Measurements from ENCODE around the gene LRRC28.

Gene LRRC28

DNA sequence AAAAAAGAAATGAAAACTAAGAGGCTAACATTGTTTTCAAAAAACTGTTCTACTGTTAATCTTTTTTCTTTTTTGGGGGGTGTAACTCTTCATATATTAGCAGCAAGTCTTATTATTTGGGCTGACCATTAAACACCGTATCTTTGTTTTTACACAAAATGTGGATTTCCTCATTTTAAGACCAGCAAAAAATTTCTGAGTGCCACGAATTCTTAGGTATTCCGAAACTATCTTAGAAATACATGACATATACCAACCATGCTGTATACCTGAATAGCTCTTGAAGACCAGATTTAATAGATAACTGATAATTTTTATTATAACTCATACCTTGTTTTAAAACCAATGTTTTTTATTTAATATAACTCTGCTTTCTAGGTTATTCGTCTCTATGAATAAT, 1.3 kb upstream of the LRRC28 start:
- DNase-seq, result no peak

DNA sequence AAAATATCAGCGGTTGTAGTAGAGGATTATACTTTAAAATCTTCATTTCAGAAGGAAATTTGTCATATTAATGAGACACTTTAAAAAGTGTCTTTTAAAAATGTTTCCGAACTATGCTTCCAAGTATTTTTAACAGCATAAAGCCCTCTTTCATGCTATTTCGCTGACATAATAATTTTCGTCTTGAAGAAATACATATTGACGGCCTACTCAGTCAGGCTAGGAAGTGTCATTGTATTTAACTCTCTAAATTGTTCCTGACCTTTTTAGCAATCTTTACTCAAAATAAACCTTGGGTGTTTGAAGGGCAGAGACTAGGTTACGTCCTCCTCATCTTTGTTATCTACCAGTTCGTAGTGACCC, 806 bp upstream of the LRRC28 start:
- DNase-seq, result no peak

DNA sequence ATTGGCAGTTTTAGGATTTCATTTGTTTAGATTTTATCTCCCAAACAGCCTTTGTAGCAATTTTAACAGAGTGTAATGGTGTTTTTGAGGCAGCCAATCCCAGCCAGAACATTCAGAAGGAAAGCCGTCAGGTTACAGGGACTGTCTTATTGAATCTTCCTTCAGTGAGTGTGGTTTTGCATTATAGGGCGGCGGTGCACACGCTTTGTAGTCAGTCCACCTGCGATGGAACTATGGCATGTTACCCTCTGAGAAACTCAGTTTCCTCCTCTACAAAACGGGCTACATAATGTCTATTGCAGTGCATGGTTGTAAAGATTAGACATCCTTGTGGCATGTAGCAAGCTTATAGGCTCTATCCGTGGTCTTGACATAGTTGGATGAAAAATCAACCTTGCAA, 1.0 kb downstream of the LRRC28 start:
- DNase-seq, result no peak

DNA sequence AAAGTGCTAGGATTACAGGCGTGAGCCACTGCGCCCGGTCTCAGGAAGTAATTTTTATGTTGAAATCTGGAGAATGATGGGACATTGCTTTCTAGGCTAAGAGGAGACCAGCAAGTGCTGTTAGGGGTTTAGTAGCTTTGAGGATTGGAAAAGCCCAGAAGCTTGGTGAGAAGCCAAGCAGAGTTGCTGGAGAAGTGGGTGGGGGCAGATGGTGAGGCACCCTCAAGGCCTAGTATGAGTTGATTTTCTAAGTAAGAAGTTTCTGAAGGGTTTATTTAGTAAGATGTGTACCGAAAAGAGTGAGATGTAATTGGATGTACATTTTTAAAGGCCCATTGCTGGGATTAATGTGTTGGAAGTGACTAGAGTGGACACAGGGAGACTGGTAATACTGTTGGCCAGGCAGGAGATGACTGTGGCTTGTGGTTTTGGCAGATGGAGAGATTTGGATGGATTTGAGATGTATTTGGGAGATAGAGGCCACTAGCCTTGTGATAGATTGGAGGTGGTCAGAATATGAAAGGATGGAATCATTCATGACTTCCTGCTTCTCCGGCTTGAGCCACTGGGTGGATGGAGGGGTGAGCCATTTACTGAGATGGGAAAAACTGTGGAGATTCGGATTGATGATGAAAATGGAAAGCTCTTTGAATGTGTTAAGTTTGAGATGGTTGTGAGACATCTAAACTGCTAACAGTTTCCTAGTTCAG, 2.3 kb downstream of the LRRC28 start:
- no peak for DNase-seq

DNA sequence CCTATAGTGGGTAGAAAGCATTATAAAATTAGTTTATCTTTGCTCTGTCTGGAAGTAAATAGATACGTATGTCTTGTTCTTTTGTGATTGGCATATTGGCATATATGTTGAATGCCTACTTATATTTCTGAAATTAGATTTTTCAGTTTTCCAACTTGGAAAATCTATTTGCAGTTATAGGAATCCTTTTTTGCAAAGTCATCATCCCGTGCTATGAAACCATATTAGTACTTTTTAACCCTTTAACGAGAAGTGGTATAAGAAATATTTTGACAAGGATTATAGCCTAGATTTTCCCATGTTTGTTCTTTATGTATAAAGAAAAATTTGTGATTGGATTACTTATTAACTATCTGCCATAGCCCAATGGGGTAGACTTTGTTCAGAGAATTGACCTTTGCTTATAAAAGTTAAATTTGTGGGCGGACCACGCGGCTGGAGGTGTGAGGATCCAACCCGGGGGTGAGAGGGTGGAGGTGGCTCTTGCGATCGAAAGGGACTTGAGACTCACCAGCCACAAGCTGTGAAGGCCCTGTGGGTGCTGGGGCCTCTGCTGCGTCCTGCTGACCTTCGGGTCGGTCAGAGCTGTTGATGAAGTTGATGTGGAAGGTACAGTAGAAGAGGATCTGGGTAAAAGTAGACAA, 5.9 kb downstream of the LRRC28 start:
- DNase-seq, result no peak

DNA sequence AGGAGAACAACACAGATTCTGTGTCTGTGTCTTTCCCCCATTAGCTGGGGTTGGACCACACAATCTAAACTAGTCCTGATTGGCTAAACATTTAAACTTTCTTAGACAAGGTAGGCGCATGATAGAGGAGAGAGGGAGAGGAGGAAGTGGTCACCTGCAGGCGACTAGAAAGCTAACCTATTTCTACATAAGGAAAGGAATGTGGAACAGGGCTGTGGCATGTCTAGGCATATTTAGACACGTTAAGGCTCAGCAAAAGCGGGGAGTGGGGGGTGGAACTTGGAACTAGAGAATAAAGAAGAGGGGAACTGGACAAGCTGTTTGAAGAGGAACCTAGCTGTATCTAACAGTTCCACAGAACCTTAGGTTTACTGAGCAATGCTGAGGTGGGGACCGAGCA, 12.8 kb downstream of the LRRC28 start:
- no peak for DNase-seq

DNA sequence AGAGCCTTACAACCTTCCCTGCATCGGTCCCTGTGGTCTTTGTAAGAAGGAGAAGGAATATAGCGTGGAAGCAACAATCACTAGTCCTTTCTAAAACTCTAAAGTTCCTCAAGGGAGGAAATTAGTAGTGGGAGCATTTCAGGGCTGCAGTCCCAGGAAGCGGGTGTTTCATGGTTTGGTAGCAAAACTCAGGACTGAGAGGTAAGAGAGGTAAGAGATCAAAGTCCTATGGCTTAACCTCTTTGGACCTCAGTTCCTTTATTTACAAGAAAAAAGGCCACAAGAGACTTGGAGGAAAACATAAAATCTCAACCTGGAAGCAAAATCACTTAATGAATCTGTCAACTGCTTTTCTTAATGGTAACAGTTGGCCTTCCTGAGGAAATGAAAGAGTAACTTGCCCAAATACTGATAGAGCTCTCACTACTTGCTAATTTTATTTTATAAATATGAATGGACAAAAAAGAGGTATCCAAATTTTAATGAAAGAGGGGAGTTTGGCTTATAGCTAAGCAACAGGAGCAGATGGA, 14.3 kb downstream of the LRRC28 start:
- no peak for DNase-seq

DNA sequence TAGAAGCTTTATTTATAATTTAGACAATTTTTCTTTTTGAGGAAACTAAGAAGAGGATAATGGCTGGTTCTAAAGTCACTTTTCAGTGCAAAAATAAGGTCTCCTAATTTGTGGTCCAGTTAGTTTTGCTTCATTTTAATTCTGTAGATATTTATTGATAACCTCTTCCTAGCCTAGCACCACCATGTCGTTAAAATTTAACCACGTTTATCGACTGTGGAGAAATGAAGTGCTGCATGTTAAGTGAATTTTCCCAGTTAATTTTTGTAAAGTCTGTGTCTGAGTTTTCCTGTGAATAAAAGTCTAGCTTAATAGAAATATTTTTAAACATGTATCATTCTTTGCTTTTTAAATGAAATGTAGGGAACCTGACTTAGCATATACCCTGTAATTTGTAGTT, 16.7 kb downstream of the LRRC28 start:
- DNase-seq, result no peak

DNA sequence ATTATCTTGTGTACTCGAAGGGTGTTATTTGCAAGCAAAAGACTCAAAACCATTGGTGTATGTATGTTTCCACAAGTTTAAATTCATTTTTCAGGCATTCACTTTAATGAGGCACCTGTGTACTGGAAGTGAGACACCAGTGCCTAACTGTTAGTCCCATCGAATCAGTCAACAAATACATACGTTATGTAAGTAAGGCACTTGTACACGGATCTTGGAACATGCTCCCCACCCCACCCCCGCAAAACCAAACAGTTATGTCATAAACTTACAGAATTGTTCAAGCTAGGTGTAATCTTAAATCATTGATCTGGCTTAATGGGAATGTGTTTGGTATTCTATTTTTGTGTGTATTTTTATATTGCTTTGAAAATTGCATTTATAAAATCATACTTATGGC, 17.1 kb downstream of the LRRC28 start:
- no peak for DNase-seq

DNA sequence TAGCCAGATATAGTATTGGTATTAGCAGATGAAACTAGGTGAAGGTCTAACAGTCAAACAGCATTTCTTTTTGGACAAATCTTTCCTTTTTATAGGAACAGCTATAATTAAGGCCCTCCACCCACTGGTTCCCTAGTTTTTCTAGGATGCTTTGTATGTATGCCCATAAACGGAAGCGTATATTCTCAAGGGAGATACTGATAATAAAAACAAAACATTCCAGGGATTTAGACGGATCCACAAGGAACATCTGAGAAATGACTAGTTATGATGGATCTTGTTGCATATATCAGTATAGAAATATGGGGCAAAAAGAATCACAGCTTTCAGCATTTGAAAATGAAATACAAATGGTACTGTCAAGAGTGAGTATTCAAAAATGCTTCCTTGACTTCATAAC, 22.5 kb downstream of the LRRC28 start:
- DNase-seq, result no peak

DNA sequence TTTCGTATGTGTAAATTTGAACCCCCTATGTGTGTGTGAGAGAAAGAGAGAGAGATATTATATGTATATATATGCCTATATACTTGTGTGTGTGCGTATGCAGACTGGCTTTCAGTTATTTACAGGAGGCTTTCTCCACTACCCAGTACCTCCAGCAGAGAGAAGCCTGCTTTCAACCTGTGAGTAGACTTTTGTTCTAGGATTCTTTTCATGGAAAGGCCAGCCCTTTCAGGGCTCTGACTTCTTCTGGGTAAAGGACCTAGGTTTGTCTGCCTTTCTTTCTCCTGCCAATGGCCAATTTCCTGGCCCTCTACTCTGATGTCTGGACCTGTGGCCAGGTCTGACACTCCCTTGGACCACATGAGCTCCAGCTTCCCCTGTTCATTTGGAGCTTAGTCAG, 23.8 kb downstream of the LRRC28 start:
- no peak for DNase-seq

DNA sequence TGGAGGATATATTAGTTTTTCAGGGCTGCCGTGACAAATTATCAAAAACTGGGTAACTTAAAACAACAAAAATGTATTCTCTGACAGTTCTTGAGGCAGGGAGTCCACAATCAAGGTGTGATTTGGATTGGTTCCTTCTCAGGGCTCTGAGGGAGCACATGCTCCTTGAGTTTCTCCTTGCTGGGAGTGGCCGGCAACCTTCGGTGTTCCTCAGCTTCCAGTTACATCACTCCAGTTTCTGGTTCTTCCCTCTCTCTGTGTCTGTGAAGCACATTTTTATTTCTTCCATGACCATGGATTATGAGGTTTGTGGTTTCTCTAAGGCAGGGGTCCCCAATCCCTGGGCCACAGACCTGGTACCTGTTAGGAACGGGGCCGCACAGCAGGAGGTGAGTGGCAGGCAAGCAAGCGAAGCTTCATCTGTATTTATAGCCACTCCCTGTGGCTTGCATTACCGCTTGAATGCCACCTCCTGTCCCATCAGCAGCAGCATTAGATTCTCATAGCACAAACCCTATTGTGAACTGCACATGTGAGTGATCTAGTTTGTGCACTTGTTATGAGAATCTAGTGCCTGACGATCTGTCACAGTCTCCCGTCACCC, 24.3 kb downstream of the LRRC28 start:
- no peak for DNase-seq

DNA sequence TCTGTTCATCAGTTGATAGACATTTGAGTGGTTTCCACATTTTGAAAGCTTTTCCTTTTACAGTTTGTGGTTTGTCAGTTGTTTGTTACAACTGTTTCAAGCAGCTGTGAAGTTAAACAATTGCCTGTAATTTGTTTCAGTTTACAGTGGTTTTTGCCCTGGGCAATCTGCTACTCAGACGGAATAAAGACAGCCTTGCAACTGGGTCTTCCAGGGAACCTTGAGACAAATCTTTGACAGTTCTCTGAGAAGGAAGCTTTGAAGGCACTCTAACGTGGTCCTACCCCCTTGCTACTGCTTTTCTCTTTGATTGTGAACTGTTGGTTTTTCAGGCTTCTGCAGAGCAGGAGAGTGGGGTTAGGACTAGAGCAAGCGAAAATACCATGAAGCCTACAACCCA, 28.0 kb downstream of the LRRC28 start:
- no peak for DNase-seq

DNA sequence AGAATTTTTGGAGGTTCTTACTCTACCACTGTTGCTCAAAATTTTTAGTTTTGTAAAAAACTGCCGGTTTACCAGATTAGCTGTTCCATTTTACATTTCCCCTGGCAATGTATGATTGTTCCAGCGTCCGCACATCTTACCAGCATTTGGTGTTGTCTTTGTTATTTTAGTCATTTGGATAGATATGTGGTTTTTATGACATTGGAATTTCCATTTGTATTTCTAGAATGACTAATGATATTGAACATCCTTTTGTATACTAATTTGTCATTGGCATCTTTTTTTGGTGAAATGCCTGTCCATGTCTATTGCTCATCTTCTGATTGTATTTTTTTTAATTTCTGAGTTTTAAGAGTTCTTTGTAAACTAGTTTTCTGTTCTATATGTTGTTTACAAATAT, 28.5 kb downstream of the LRRC28 start:
- no peak for DNase-seq

DNA sequence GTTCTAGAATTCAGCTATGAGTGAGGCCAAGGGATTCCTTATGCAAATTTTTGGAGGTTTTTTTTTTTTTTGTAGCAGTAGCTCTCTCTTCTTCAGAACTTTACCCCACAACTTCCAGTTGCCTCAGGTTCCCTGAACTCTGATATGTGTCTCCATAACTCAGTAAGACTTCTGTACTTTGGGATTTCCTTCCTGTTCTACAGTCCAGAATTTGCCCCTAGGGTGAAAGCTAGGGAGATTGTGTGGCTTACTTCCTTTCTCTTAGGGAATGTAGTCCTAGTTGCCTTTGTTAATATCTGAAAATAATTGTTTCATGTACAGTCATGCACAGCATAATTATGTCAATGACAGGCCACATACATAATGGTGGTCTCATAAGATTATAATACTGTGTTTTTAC, 30.8 kb downstream of the LRRC28 start:
- DNase-seq, result no peak

DNA sequence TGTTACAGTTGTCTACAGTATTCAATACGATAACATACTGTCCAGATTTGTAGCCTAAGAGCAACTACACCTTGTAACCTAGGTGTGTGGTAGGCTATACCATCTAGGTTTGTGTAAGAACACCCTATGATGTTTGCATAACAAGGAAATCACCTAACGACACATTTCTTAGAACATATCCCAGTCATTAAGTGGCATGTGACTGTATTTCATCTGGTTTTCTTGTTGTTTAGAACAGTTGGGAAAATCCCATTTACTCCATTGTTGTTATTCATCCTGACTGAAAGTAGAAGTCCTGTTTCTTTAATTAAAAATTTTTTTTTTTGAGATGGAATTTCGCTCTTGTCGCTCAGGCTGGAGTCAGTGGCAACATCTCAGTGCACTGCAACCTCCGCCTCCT, 31.3 kb downstream of the LRRC28 start:
- no peak for DNase-seq

DNA sequence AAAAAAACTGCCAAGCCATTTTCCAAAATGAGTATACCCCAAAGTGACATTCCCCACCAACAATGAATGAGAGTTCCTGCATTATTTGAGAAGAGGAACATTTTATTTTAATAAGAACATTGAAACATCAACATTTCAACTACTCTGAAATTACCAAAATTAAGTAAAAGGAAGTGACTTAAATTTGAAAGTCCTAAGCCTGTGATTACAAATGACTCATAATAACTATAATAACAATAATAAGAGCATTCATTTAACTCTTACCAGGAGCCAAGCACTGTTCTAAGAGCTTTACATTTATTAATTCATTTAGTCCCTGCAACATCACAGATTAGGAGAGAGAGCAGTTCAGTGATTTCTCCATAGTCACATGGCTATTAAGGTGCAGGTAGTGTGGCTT, 32.4 kb downstream of the LRRC28 start:
- DNase-seq, result no peak

DNA sequence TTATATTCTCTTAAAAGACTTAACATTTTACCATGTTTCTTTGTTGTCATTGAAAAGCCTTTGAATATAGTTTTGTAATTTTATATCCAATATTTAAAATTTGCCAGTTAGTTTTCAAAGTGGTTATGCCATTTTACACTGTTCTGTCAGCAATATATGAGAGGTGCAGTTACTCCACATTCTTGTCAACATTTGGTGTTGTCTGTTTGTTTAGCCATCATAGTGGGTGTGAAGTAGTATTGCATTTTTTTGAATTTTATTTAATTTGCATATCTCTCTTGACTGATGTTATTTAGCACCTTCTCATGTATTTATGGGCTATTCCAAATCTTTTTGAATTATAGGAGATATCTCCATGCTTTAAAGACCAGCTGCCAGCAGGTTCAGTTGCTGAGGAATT, 40.4 kb downstream of the LRRC28 start:
- no peak for DNase-seq

DNA sequence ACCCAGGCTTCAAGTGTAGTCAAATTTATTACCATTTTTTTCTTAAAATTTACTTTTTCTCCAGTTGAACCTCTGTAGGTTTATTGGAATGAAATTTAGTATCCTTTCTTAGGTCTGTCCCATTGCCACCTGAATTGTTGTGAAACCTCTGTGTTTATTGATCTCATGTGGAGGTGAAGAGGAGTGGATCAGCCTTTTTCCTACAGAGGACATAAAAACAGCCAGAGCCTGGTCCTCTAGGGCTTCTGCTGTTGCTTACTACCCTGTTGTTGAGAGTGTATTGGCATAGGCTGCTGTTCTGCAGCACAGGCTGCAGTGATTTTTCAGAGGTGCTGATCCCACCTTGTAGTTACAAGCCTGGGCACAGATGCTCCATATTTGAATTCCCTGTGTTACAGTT, 44.6 kb downstream of the LRRC28 start:
- no peak for DNase-seq

DNA sequence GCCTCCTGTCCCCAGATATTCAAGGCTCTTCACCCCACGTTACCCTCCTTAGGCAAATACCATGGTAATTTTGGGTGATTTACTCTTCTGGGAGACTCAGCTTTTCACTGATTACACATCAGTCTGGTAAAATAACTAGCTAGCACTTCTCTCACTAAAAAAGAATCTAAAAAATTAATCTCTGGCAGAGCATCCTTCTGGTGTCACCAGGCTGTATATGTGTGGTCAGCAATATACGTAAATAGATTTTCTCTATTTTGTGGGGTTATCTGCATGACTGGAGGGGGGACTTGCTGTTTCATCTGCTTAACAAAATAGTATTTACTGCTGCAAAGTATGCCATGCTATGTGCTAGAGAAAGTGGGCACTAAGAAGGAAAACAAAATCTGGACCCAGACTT, 45.1 kb downstream of the LRRC28 start:
- DNase-seq, result no peak

DNA sequence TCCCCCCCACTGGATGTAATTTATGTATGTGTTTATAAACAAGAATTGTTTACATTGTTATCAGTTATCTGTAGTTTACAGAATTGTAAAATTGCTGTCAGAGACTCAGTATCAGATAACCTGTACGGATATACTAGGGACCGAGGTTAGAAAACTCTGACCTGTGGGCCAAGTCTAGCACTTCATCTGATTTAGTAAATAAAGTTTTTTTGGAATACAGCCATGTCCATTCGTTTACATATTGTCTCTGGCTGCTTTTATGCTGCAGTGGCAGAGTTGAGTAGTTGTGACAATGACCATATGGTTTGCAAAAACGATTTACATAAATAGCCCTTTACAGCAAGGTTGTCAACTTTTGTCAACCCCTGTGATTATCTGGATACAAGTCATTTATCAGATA, 52.6 kb downstream of the LRRC28 start:
- no peak for DNase-seq

DNA sequence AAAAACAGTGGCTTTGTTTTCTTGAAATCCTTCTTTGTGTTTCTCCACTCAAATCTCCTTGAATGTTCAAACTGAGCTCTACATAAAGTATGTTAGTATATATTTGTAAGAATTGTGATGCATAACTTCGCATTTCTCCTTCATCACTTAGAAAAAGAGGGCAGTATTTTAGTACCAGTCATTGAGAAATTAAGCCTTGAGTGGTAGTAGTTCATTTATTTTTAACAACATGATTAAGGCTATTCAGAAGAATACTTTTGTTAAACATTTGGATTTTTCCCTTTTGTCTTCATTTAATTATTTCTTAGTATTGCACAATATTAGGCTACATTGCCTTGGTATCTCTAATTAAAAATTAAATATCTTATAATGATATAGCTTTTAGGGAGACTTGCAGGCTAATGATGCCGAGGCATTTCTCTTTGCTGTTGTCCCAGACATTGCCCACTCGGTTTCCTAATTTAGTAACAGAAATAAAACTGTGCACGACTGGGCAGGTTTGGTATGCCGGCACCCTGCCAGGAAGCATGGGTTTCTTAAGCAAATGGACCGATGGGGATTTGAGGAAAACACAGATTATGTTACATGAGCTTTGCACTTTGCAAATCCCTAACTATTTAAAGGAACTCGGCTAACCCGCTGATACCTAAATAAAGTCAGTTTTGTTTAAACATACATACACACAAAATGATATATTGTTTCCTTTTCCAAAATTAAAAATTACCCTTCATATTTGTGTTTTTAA, 54.7 kb downstream of the LRRC28 start:
- DNase-seq, result no peak

DNA sequence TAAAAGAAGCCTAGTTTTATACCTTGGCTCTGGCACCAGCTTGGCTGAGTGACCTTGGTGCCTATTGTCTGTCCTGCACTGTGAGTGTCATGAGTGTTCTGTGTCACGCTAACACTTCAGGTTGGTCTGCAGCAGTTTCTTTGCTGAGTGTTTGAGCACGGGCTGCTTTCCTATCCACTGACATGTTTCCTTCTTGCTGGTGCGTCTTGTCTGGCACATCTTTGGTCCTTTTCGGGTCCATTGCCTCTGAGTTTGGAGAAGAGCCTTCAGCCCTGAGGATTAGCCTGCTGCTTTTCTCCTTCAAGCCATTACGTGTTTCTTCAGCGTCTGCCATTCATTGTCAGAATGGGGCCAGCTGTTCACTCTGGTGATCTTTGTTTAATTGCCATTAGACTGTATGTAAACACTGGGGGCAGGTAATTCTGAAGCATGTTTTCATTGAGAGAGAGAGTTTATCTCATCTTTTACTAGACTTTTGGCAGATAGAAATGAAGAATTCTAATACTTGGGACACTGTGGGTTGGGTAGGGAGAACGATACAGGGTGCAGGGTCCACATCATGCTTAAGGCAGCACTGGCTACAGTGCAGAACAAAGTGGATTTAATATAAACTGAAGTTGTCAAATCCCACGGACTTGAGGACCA, 55.5 kb downstream of the LRRC28 start:
- no peak for DNase-seq

All from activated naive CD4-positive, alpha-beta T cell (primary cell).